HS-5 (cell line): ENCODE results near the gene PRKCE.
"Not testable (repeated sequence)": the region's sequence is repeated elsewhere in the genome, so short reads cannot be mapped to it uniquely, and the experiment has no call there.

ENCODE experiments used
- DNase-seq: peaks from one replicate; pipeline ENCODE4 v3.0.0-alpha.2; 2012; ENCODE audit warnings: low read depth

Gene PRKCE

DNA sequence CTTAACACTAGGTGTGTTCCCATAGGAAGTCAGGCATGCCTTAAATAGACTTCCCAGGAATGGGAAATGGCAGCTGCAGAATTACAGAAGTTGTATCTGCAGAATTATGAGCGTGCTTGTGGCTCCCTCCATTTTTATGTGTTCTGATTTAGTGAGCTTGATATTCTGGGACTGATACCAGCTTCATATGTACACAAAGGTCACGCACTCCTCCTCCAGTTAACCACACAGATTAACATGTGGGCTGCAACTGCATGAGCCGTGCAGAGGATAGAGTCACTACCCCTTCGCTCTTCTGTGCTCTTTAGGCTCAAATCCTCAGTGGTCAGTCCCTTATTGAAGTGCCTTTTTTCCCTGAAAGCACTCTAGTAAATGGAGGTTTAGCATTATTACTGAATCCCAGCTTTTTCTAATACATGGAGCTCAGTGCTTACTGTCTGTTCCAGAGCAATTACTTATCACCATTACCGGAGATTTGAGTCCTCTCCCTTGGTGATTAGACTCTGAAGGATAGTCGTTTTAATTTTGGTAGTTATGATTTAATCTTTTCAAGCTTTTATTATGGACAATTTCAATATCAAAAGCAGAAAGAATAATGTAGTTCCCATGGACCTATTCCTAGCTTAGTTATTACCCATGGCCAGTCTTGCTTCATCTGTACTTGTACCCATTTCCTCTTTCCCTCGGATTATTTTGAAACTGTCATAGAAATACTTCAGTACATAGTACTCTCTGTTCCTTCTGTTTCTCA lies 238.3 kb downstream of the PRKCE start:
- DNase-seq = no peak

- DNase-seq = not testable (repeated sequence)
Observed at GRCh38 chr2:45890371-45890646, 238.8 kb downstream of the PRKCE start.

- DNase-seq = no peak
Observed at GRCh38 chr2:45890819-45891218, 239.3 kb downstream of the PRKCE start.

- no peak for DNase-seq
Observed at GRCh38 chr2:45891719-45892424, 240.4 kb downstream of the PRKCE start.

GRCh38 chr2:45892425-45892745 lies 240.9 kb downstream of the PRKCE start:
- DNase-seq = no peak

DNA sequence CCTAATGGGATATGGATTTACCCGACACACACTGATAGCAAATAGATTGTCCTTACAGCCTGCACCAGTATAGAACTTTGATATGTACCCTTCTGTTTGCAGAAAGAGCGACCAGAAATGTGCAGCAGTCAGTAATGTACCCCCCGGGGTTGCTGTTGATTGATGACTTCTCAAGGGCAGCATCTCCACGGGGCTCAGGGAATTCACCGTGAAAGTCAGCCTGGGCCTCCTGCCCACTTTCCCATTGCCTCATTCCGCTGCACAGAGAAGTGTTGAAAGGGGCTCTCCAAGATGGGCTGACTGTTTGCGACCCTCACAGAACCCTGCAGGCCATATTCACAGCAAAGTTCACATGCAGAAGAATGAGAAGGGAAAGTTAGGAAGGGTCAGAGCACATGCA lies 241.3 kb downstream of the PRKCE start:
- DNase-seq = no peak

- DNase-seq = no peak
Observed at GRCh38 chr2:45894211-45894610, 242.7 kb downstream of the PRKCE start.

DNA sequence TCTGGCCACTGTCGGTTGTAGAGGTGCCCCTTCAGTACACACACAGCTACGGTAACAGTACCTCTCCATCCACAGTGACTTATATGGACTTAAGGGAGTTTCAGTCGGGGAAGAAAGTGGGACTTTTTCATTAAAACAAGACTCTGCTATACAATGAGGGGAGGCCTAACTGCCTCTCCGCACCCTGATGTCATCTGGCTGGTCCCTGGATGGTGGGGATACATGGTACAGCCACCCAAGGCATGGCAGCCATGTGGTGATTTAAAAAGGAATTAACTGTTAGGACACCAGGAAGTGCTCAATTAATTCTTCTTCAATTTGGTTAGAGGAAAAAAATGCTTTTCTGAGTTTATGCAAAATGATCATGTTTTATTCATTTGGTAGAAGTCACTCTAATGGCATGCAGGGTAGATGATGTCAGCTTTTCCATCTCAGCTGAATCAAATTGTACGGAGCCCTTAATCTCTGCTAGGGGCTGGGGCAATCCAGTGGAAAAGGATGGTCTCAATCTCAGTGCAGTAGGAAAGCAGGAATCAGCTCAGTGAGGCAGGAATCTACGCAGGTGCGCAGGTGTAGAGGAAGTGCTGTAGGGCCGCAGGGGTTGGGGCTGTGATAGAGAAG lies 243.9 kb downstream of the PRKCE start:
- DNase-seq = peak; percentile 11

- DNase-seq = no peak
Observed at GRCh38 chr2:45896311-45896710, 244.8 kb downstream of the PRKCE start.

DNA sequence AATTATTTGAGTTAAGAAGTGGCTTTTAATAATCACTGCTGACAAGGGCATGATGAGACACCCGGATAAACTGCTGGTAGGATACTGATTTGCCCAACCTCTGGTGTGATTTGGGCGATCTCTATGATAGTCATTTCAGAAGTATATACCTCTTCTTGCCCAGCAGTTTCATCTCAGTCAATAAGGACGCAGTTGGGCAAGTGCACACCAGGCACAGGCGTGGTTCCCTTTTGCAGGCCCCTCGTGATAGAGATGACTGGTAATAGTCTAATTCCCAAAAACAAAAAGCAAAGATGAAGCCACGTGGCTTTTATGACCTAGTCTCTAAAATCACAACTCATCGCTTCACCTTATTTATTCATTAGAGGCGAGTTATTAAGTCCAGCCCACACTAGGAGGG lies 246.4 kb downstream of the PRKCE start:
- DNase-seq = no peak

GRCh38 chr2:45898819-45899218 lies 247.3 kb downstream of the PRKCE start:
- DNase-seq = no peak

GRCh38 chr2:45899926-45900325 lies 248.5 kb downstream of the PRKCE start:
- DNase-seq = no peak

- no peak for DNase-seq
Observed at GRCh38 chr2:45901468-45902032, 250.1 kb downstream of the PRKCE start.

- no peak for DNase-seq
Observed at GRCh38 chr2:45902380-45902779, 250.9 kb downstream of the PRKCE start.

- DNase-seq = no peak
Observed at GRCh38 chr2:45902781-45903375, 251.4 kb downstream of the PRKCE start.

DNA sequence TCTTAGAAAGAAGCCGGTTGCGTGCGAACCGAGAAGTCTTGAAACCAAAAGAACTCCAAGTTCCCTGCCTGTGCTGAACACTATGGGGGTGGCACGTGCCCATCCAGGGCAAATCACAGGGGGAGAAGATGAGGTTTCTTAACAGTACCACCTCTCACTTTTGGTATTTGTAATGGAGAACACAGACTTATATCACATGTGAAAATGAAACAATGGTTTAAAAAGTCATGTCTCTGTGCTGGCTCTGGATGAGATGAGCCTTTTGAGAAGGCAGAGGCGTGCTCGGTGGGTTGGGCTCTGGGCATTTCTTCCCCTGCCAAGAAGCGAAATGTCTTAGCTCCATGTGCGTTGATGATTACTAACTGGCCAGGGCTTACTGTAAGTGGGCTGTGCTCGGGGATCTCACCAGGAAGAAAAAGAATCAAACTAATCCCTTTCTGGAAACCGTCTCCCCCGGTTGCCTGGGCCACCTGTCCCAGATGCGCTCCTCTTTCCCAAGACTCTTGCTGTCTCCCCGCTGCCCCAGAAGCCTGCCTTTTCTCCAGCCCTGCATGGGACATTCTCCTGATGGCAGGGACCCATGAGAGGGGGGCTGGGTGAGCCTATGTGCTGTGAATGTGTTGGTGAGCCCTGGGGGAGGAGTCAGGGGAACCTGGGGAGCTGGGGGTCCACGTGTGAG lies 252.9 kb downstream of the PRKCE start:
- DNase-seq = no peak

GRCh38 chr2:45904946-45905631 lies 253.6 kb downstream of the PRKCE start:
- DNase-seq = no peak

GRCh38 chr2:45905632-45905958 lies 254.1 kb downstream of the PRKCE start:
- no peak for DNase-seq

- no peak for DNase-seq
Observed at GRCh38 chr2:45907592-45907991, 256.1 kb downstream of the PRKCE start.

GRCh38 chr2:45908316-45909170 lies 257.1 kb downstream of the PRKCE start:
- DNase-seq = no peak

GRCh38 chr2:45909171-45909565 lies 257.7 kb downstream of the PRKCE start:
- DNase-seq = no peak
